ENCODE results near the gene CLDN11. TPM values are rescaled to one million over a fixed set of nuclear protein-coding genes. Genes with fewer than 3 reads are reported as not detected.

CLDN11 gene
- polyA plus RNA-seq, 1 experiment: 5.6 TPM

GRCh38 chr3:170441412-170441811 is 22.7 kb downstream of the CLDN11 start:
- Histone ChIP-seq H3K36me3 (ENCODE audit: control insufficient read depth, insufficient read depth, low read length) (no peaks in the 10 kb centered on the region), H3K27me3 (ENCODE audit: control insufficient read depth, insufficient read depth, low read length) (no peaks in the 10 kb centered on the region), H3K4me3 (ENCODE audit: low read depth, low read length) (no peak overlapping the region)
- no peak for DNase-seq (ENCODE audit: low read depth)
- TF ChIP-seq CTCF (IDR thresholded peaks at IDR 0.05; ENCODE audit: insufficient read depth, low read depth, low read length): no peak
- CTCF ChIA-PET: interaction anchor here (0.6 kb wide), 1 partner anchor 14 kb away, joined by 3 read pairs; no protein-coding TSS in a partner anchor
- POLR2A ChIA-PET: no interaction called here

- ChIA-PET CTCF (no interaction called here), POLR2A (no interaction called here)
- no peak for TF ChIP-seq CTCF (IDR thresholded peaks at IDR 0.05; ENCODE audit: insufficient read depth, low read depth, low read length)
- no peak for DNase-seq (ENCODE audit: low read depth)
- Histone ChIP-seq H3K4me3 (ENCODE audit: low read depth, low read length) (no peak overlapping the region), H3K27me3 (ENCODE audit: control insufficient read depth, insufficient read depth, low read length) (no peaks in the 10 kb centered on the region), H3K36me3 (ENCODE audit: control insufficient read depth, insufficient read depth, low read length) (no peaks in the 10 kb centered on the region)
These were observed 24.3 kb downstream of the CLDN11 start for GRCh38 chr3:170442947-170443346.

DNA sequence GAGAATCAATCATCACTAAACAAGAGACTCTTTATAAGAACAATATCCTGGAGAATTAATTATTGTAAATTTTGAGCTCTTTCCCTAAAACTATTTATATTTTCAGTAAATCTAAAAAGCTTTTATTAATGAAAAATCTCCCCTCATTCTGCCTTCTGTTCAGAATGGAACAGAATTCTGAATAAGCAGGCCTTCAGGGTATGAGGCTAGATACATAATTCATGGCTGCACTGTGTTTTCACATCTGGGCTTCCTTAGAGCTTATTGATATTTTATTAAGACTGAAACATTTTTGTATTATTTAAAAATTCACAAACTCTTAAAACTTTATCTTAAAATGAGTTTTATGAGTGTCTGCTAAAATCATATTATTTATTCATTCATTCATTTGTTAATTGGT is 24.8 kb downstream of the CLDN11 start:
- CTCF ChIA-PET: interaction anchor here (1.3 kb wide), 1 partner anchor 8 kb away, joined by 3 read pairs; no protein-coding TSS in a partner anchor
- TF ChIP-seq CTCF (IDR thresholded peaks at IDR 0.05; ENCODE audit: insufficient read depth, low read depth, low read length): no peak

GRCh38 chr3:170448584-170448983 is 29.9 kb downstream of the CLDN11 start:
- Histone ChIP-seq H3K4me3 (ENCODE audit: low read depth, low read length) (no peak overlapping the region), H3K27me3 (ENCODE audit: control insufficient read depth, insufficient read depth, low read length) (no peaks in the 10 kb centered on the region), H3K36me3 (ENCODE audit: control insufficient read depth, insufficient read depth, low read length) (no peaks in the 10 kb centered on the region)
- POLR2A ChIA-PET: no interaction called here
- DNase-seq (ENCODE audit: low read depth): no peak
- no peak for TF ChIP-seq CTCF (IDR thresholded peaks at IDR 0.05; ENCODE audit: insufficient read depth, low read depth, low read length)
- CTCF ChIA-PET: interaction anchor here (2.1 kb wide), 1 partner anchor 17 kb away, joined by 6 read pairs; no protein-coding TSS in a partner anchor

More for the DNA sequence above, 24.8 kb downstream of the CLDN11 start:
- POLR2A ChIA-PET: no interaction called here
- Histone ChIP-seq H3K27me3 (ENCODE audit: control insufficient read depth, insufficient read depth, low read length) (no peaks in the 10 kb centered on the region), H3K4me3 (ENCODE audit: low read depth, low read length) (no peak overlapping the region), H3K36me3 (ENCODE audit: control insufficient read depth, insufficient read depth, low read length) (no peaks in the 10 kb centered on the region)
- no peak for DNase-seq (ENCODE audit: low read depth)

DNA sequence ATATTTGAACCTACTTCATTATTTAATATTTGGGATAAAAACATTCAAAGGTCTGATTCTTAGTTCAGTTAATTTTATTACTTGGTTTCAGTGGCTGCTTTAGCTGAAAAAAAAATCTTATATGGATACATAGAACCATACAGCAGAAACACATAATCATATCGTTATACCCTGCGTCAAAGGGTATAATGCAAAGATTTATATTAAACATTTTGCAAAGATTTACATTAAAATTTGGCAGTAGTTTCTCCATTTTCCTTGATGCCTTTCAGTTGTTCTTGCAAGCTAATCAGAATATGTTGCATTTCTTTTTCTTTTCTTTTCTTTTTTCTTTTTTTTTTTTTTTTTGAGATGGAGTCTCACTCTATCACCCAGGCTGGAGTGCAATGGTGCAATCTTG is 31.4 kb downstream of the CLDN11 start:
- ChIA-PET CTCF (interaction anchor here (1.0 to 2.1 kb wide), 3 partner anchors 19 to 362 kb away, joined by 3 to 6 read pairs (median 3); no protein-coding TSS in a partner anchor), POLR2A (interaction anchor here (0.6 kb wide), 1 partner anchor 1680 kb away, joined by 10 read pairs; no protein-coding TSS in a partner anchor)
- H3K4me3 ChIP-seq (ENCODE audit: low read depth, low read length): no peak overlapping the region
- no peaks in the 10 kb centered on the region; the same call in 1 of the 2 replicates for H3K27me3 ChIP-seq (ENCODE audit: control insufficient read depth, insufficient read depth, low read length)
- DNase-seq (ENCODE audit: low read depth): no peak
- no peak for TF ChIP-seq CTCF (IDR thresholded peaks at IDR 0.05; ENCODE audit: insufficient read depth, low read depth, low read length)
- no peaks in the 10 kb centered on the region for H3K36me3 ChIP-seq (ENCODE audit: control insufficient read depth, insufficient read depth, low read length)

Data from BJ (cell line).